ENCODE data around the gene UBE2G2.

The UBE2G2 gene

DNA sequence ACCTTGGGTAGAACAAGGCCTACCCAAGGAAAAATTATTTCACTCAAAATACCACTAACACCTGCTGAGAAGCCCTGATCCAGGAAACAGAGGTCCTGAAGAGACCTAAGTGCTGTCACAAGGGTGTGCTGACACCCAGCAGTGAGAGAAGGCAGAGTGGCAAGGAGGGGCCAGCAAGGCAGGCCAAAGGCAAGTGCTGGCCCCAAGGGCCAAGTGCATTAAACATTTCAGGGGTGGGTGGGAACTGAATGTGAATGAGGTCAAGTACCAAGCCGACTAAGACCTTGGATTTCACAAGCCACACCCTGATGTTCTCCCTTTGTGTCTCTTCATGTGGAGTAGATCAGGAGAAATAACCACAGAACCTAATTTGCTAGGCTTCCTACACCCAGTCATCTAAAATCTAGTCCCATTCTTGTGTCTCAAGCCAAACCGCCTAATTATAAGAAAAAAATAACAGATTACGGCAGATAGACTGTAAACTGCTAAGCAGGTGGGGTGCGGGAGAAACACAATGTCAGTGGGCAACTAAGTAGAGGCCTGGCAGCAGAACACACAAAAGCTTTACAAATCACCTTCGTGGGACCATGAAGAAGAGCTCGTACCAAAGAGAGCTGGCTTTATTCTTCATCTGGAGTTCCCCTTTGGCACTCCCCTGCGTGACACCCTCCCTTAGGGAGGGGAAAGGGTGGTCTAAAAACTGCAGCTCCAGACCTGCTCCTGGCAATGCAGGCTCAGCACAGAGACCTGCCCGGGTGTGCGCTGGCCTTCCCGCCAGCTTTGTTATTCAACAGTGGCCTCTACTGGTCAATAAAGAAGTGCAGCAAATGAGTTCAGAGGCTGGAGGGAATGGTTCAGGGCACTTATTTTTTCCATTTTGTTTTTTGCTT, 8.7 kb downstream of the UBE2G2 start:
- H3K4me3 Mint-ChIP-seq = no peak overlapping the region
- ATAC-seq (peak; percentile 86), DNase-seq (peak; percentile 33)
- peak overlapping the region; percentile 18 for H3K27ac Mint-ChIP-seq
- peaks cover 69% of the 10 kb centered on the region for H3K4me1 Mint-ChIP-seq
- H3K27me3 Mint-ChIP-seq = no peaks in the 10 kb centered on the region
- peaks cover 54% of the 10 kb centered on the region for H3K36me3 Mint-ChIP-seq (ENCODE audit: low read depth)
- no peaks in the 10 kb centered on the region for H3K9me3 Mint-ChIP-seq

DNA sequence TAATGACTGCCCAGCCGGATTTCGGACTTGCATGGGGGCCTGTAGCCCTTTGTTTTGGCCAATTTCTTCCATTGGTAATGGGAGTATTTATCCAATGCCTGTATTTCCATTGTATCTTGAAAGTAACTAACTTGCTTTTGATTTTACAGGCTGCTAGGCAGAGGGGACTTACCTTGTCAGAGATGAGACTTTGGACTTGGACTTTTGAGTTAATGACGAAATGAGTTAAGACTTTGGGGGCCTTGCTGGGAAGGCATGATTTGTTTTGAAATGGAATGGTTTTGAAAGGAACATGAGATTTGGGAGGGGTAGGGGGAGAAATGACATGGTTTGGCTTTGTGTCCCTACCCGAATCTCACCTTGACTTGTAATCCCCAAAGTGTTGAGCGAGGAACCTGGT, 9.6 kb downstream of the UBE2G2 start:
- Mint-ChIP-seq H3K27ac (no peak overlapping the region), H3K36me3 (ENCODE audit: low read depth) (peaks cover 54% of the 10 kb centered on the region)
- no peak for ATAC-seq

DNA sequence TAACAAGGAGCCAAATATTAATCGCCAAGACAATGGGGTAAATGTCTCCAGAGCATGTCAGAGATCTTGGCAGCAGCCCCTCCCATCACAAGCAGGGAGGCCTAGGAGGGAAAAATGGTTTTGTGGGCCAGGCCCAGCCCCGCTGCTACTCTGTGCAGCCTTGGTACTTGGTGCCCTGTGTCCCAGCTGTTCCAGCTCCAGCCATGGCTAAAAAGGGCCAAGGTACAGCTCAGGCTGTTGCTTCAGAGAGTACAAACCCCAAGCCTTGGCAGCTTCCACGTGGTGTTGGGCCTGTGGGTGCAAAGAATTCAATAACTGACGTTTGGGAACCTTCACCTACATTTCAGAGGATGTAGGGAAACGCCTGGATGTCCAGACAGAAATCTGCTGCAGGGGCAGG, 10.4 kb downstream of the UBE2G2 start:
- Mint-ChIP-seq H3K4me1 (peaks cover 56% of the 10 kb centered on the region), H3K36me3 (ENCODE audit: low read depth) (peaks cover 51% of the 10 kb centered on the region)

More for the DNA sequence above, 9.6 kb downstream of the UBE2G2 start:
- Mint-ChIP-seq H3K4me1 (peaks cover 63% of the 10 kb centered on the region), H3K27me3 (no peaks in the 10 kb centered on the region), H3K9me3 (no peaks in the 10 kb centered on the region), H3K4me3 (no peak overlapping the region)
- no peak for DNase-seq

DNA sequence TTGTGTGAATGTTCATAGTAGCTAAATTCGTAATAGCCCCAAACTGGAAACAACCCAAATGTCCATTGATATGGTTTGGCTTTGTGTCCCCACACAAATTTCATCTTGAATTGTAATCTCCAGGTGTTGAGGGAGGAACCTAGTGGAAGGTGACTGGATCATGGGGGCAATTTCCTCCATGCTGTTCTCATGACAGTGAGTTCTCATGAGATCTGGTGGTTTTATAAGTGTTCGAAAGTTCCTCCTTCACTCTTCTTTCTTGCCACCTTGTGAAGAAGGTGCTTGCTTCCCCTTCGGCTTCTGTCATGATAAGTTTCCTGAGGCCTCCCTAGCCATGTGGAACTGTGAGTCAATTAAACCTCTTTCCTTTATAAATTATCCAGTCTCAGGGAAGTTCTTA, 11.3 kb downstream of the UBE2G2 start:
- ATAC-seq = no peak
- H3K4me3 Mint-ChIP-seq = no peak overlapping the region

More for the DNA sequence above, 10.4 kb downstream of the UBE2G2 start:
- DNase-seq (no peak), ATAC-seq (no peak)
- no peaks in the 10 kb centered on the region for H3K9me3 Mint-ChIP-seq
- no peak overlapping the region for H3K27ac Mint-ChIP-seq
- no peaks in the 10 kb centered on the region for H3K27me3 Mint-ChIP-seq
- H3K4me3 Mint-ChIP-seq = no peak overlapping the region

DNA sequence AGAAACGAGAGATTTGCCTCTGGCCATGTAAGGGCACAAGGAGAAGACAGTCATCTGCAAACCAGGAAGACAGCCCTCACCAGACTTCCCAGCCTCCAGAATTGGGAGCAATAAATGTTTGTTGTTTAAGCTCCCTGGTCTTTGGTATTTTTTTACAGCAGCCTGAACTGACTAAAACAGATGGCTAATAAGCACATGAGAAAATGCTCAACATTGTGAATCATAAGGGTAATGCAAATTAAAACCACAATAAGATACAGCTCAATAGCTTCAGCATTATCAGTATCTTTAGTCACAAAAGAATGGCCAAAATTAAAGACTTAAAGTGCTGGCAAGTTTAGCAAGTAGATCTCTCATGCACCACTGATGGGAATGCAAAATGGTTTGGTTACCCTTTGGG, 11.7 kb downstream of the UBE2G2 start:
- H3K9me3 Mint-ChIP-seq = no peaks in the 10 kb centered on the region
- no peak overlapping the region for H3K4me3 Mint-ChIP-seq
- ATAC-seq = peak; percentile 41
- peaks cover 52% of the 10 kb centered on the region for H3K4me1 Mint-ChIP-seq
- H3K36me3 Mint-ChIP-seq (ENCODE audit: low read depth) = peaks cover 56% of the 10 kb centered on the region
- H3K27me3 Mint-ChIP-seq = no peaks in the 10 kb centered on the region
- H3K27ac Mint-ChIP-seq = no peak overlapping the region
- DNase-seq = no peak

More for the DNA sequence above, 11.3 kb downstream of the UBE2G2 start:
- H3K36me3 Mint-ChIP-seq (ENCODE audit: low read depth) = peaks cover 53% of the 10 kb centered on the region
- H3K9me3 Mint-ChIP-seq = no peaks in the 10 kb centered on the region
- DNase-seq = no peak
- H3K27me3 Mint-ChIP-seq = no peaks in the 10 kb centered on the region
- peaks cover 53% of the 10 kb centered on the region for H3K4me1 Mint-ChIP-seq
- peak overlapping the region; percentile 52 for H3K27ac Mint-ChIP-seq

DNA sequence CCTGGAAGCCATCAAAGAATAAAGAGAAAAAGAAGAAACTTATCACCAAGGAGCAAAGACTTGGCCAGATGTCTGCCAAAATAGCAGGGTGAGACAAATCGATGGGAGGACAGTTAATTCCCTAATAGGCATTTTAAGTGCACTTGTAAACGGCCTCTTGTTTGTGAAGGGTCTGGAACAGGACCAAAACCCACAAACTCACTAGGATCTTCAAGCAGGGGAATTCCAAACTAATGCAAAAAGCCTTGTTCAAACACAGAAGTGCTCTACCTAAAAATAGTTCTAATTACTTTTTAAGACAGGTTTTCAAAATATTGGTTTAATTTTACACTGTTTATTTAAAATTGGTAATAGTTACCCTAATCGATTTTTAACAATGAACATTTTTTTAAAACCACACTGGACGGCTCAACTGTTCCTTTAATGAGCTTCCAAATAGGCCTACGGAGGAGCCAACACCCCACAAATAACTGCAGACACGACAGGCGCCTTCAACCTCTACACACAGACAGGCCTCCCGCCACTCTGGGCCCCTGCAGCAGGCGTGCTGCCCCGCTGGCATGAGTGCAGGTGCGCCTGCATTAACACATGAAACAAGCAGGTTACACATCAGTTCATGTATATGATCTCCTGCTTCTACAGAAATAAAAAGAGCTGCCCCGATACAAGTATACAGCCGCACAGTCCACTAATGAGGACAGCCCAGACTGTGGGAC, 15.8 kb downstream of the UBE2G2 start:
- H3K36me3 Mint-ChIP-seq (ENCODE audit: low read depth) = peaks cover 42% of the 10 kb centered on the region

DNA sequence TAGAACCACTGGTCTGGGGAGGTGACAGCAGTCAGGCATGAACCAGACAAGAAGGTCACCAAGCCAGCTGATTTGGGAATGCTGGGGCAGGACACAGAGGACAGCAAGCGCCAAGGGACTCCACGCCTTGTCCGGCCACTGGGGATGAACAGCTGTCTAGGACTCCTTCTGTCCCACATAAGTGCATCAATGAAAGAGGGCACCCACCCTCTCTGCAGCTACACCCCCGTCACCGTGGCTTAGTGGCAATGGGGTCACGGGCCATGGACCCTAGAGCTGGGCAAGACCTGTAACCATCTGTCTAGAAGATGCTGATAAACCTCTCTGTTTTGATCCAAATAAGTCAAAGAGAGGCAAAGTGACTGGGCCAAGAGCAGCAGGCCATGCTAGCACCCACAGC, 16.8 kb downstream of the UBE2G2 start:
- H3K27me3 Mint-ChIP-seq = no peaks in the 10 kb centered on the region
- peaks cover 42% of the 10 kb centered on the region for H3K36me3 Mint-ChIP-seq (ENCODE audit: low read depth)
- no peak overlapping the region for H3K27ac Mint-ChIP-seq
- H3K9me3 Mint-ChIP-seq = no peaks in the 10 kb centered on the region
- ATAC-seq = no peak
- no peak for DNase-seq
- peaks cover 22% of the 10 kb centered on the region for H3K4me1 Mint-ChIP-seq
- no peak overlapping the region for H3K4me3 Mint-ChIP-seq

More for the DNA sequence above, 15.8 kb downstream of the UBE2G2 start:
- Mint-ChIP-seq H3K9me3 (no peaks in the 10 kb centered on the region), H3K27me3 (no peaks in the 10 kb centered on the region), H3K4me3 (no peak overlapping the region), H3K4me1 (peaks cover 24% of the 10 kb centered on the region), H3K27ac (no peak overlapping the region)
- no peak for DNase-seq
- ATAC-seq = no peak

DNA sequence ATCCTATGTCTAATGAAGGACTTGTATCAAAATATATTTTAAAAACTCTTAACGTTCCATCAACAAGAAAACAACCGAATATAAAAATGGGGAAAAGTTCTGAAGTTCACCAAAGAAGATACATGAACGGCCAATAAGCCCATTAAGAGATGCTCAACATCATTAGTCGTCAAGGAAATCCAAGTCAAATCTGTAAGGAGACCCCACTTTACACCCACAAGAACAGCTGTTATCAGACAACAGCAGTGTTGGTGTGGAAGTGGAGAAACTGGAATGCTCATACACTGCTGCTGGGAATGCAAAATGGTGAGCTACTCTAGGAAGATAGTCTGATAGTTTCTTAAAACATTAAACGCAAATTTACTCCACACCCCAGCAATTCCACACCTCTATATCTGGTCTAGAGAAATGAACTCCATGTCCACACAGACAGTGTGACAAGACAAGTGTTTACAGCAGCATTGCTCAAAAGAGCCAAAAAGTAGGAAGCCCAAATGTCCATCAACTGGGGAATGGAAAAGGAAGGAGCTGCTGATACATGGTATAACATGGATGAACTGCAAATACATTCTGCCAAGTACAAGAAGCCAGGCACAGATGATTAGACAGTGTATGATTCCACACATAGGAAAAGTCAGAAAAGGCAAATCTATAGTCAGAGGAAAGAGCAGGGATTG, 18.5 kb downstream of the UBE2G2 start:
- H3K27me3 Mint-ChIP-seq = no peaks in the 10 kb centered on the region
- no peak overlapping the region for H3K27ac Mint-ChIP-seq
- H3K4me1 Mint-ChIP-seq = peaks cover 19% of the 10 kb centered on the region
- no peak for ATAC-seq
- no peaks in the 10 kb centered on the region for H3K9me3 Mint-ChIP-seq
- H3K4me3 Mint-ChIP-seq = no peak overlapping the region
- H3K36me3 Mint-ChIP-seq (ENCODE audit: low read depth) = peaks cover 49% of the 10 kb centered on the region
- no peak for DNase-seq

DNA sequence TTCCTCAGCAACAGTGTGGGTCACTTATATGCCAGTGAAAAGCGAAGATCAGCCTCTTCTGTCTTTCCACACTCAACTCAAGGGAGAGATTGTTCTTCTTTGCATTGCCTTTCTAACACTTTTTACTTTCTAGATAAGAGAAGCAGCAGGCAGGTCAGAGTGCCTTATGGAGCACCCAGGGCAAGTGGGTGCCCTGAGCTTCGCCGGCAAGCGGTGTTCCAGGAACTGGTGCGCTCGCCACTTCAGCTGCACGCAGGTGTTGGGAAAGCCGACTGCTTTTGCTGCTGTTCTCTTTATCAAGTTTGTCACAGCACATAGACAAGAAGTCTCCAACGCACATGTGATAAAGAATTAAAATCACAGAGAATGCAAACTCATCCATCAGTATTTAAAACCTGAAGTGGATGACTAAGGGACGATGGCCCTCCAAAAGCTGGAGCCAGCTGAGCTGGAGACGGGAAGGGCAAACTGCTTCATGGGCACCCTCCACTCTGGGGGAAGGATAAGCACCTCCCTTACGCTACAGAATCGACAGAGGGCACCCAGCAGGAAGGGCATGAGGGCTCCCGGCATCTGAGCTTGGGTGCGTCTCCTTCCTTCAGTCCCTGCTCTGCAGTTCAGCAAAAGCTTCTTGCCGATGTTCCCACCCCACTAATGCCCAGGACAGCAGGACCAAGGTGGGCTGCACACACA, 20.7 kb downstream of the UBE2G2 start:
- H3K36me3 Mint-ChIP-seq (ENCODE audit: low read depth) = peaks cover 49% of the 10 kb centered on the region
- no peaks in the 10 kb centered on the region for H3K27me3 Mint-ChIP-seq
- no peak for ATAC-seq
- H3K27ac Mint-ChIP-seq = no peak overlapping the region
- DNase-seq = no peak
- peaks cover 16% of the 10 kb centered on the region for H3K4me1 Mint-ChIP-seq
- H3K4me3 Mint-ChIP-seq = no peak overlapping the region
- H3K9me3 Mint-ChIP-seq = no peaks in the 10 kb centered on the region

DNA sequence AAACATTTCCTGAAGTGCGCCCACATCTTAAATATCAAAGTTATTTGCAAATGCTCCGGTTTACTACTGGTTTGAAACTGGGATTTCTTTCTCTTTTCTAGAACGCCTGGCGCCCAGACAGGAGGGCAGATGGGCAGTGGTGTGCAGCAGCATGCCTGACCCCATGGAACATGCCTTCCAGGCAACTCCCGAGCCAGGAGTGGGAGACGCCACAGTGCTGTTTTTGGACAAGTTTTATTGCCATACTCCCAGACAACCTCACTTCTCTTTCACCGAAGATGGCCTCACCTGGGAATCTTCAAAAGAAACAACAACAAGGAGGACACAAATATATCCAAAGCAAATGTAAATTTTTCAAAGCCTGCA, 21.5 kb downstream of the UBE2G2 start:
- Mint-ChIP-seq H3K27ac (no peak overlapping the region), H3K9me3 (no peaks in the 10 kb centered on the region), H3K36me3 (ENCODE audit: low read depth) (peaks cover 46% of the 10 kb centered on the region), H3K4me3 (no peak overlapping the region), H3K27me3 (no peaks in the 10 kb centered on the region), H3K4me1 (peaks cover 14% of the 10 kb centered on the region)
- DNase-seq = no peak
- no peak for ATAC-seq

DNA sequence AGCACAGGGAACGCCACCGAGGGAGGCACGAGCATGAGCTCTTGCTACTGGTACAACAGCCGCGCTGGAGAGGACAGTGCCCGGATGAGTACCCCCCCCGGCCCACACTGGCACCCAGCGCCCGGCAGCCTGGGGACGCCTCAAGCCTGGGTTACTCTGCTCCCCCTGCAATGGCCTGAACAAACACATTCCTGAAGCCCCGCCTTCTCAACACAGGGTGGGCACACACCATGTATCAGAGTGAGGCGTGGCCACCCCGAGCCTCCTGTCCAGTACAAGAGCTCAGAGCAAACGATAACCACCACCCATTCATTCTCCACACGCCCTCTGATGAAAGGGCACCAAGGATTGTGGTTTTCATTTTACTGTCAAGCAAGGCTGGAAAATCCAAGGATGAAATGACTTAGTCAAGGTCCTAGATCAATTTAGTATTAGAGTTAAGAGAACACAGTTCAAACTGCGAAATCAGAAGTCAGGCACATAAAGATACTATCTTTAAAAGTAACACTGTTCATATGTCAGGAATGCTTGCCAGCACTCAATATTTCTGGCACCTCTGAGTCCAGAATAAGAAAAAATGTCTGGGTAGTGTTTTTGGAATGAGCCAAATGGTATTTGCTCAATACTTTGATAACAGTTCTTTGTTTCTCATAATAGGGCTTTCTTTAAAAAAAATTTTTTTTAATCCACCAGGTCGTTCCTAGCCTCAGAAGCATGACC, 22.0 kb downstream of the UBE2G2 start:
- Mint-ChIP-seq H3K36me3 (ENCODE audit: low read depth) (peaks cover 51% of the 10 kb centered on the region), H3K4me3 (no peak overlapping the region), H3K27ac (no peak overlapping the region), H3K4me1 (peaks cover 14% of the 10 kb centered on the region), H3K9me3 (no peaks in the 10 kb centered on the region), H3K27me3 (no peaks in the 10 kb centered on the region)
- ATAC-seq = no peak
- DNase-seq = no peak

DNA sequence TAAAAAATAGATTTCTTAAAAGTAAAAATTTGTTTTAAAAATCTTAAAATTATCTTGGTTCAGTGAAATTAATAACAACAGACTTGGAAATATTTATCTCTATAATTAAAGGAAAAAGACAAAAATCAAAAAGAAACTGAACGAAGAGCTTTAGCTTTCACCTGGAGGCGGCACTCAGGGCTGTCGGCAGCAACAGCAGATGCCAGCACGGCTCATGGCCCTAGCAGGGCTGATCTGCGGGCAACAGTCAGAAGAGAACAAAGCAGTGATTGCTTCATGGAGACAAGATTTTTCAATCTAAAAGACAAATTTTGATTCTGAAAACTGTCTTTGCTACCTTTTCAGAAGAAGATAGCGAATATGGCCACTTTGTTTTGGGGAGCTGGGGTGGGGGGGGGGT, 22.6 kb downstream of the UBE2G2 start:
- Mint-ChIP-seq H3K27me3 (no peaks in the 10 kb centered on the region), H3K4me1 (peaks cover 13% of the 10 kb centered on the region), H3K36me3 (ENCODE audit: low read depth) (peaks cover 53% of the 10 kb centered on the region), H3K27ac (no peak overlapping the region), H3K9me3 (no peaks in the 10 kb centered on the region), H3K4me3 (no peak overlapping the region)
- DNase-seq = no peak
- ATAC-seq = no peak

DNA sequence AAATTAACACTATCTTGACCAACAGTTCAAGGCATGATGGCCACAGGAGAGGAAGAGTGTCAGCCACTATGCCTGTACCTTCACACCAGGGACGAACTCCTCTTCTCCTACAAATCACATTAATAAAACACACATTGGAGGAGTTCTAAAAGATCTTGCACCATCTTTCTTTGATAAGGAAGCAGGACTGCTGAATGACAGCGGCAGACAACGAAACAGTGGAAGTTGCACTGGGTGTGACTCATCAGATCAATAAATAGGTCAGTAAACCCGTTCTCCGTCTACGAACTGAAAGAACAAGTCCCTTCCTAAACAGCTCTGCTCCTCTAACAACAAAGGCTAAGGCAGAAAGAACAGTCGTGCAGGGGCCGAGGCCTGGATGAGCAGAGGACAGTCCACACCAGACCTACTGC, 23.1 kb downstream of the UBE2G2 start:
- H3K9me3 Mint-ChIP-seq = no peaks in the 10 kb centered on the region
- H3K4me3 Mint-ChIP-seq = no peak overlapping the region
- no peak overlapping the region for H3K27ac Mint-ChIP-seq
- ATAC-seq = no peak
- H3K36me3 Mint-ChIP-seq (ENCODE audit: low read depth) = peaks cover 53% of the 10 kb centered on the region
- peaks cover 13% of the 10 kb centered on the region for H3K4me1 Mint-ChIP-seq
- DNase-seq = no peak
- H3K27me3 Mint-ChIP-seq = no peaks in the 10 kb centered on the region

DNA sequence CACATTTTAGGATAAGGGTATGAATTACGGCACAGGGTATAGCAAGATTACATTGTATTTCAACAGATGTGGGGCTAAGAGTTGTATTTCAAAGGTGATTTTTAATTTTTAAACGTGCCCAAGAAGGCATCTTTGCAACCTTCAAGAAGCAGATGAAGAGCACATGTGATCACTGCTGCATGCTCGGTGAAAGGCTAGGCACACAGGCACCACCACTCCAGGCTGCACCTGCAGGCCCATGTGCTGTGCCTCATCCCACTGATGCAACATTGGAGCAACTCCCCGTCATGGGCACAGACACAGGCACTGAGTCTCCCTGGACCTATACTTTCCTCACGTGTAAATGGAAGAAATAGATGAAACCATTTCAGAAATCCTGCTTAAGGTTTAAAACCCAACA, 23.5 kb downstream of the UBE2G2 start:
- Mint-ChIP-seq H3K9me3 (no peaks in the 10 kb centered on the region), H3K27ac (no peak overlapping the region), H3K27me3 (no peaks in the 10 kb centered on the region), H3K4me1 (peaks cover 13% of the 10 kb centered on the region), H3K4me3 (no peak overlapping the region), H3K36me3 (ENCODE audit: low read depth) (peaks cover 49% of the 10 kb centered on the region)
- ATAC-seq = no peak
- no peak for DNase-seq

All from activated naive CD8-positive, alpha-beta T cell treated with anti-CD3 and anti-CD28 coated beads, Interleukin-2, amount 50 U/mL, for 24 hours (primary cell).